Activated naive CD8-positive, alpha-beta T cell treated with anti-CD3 and anti-CD28 coated beads, Interleukin-2, amount 10 ng/mL, durations not matched to agents 7 days and 5 days (primary cell): ENCODE data around the gene VCAN. TPM values are rescaled to one million over a fixed set of nuclear protein-coding genes. Genes with fewer than 3 reads are reported as not detected.

ENCODE experiments used
- ATAC-seq: fragments of 150-1000 bp; cut with Tn5 transposase; one replicate; pipeline ENCODE4 v1.10.0; 2021; ENCODE audit warnings: low read depth, moderate library complexity
- POLR2A ChIA-PET: fragments of 350-600 bp; sonication (Branson Sonifier 250); formaldehyde crosslinking; loops from one replicate; lab custom pipeline; 2021; ENCODE audit warnings: antibody characterized with exemption; lab: Charles Lee
- DNase-seq: peaks from one replicate; pipeline ENCODE4 v3.0.0; 2021
- H3K27ac Mint-ChIP-seq: one replicate; pipeline ENCODE4 v1.8.0; 2022; ENCODE audit warnings: mild to moderate bottlenecking, mixed read lengths
- H3K27me3 Mint-ChIP-seq: one replicate; pipeline ENCODE4 v1.8.0; 2022; ENCODE audit warnings: mild to moderate bottlenecking, moderate library complexity, mixed read lengths
- H3K36me3 Mint-ChIP-seq: one replicate; pipeline ENCODE4 v1.8.0; 2021; ENCODE audit warnings: mild to moderate bottlenecking, mixed read lengths
- H3K4me1 Mint-ChIP-seq: one replicate; pipeline ENCODE4 v1.8.0; 2021; ENCODE audit warnings: mixed read lengths
- H3K4me3 Mint-ChIP-seq: one replicate; pipeline ENCODE4 v1.8.0; 2022; ENCODE audit warnings: mild to moderate bottlenecking, moderate library complexity, mixed read lengths
- H3K9me3 Mint-ChIP-seq: one replicate; pipeline ENCODE4 v1.8.0; 2021; ENCODE audit warnings: mixed read lengths
- total RNA-seq, 2 experiments: library from RNA; stranded (reverse); gene quantifications; one replicate each; pipeline ENCODE4 v1.2.3, GENCODE V29; 2021

VCAN gene
- total RNA-seq, 2 experiments from 2014 or later, result 0.09 to 0.44 TPM

DNA sequence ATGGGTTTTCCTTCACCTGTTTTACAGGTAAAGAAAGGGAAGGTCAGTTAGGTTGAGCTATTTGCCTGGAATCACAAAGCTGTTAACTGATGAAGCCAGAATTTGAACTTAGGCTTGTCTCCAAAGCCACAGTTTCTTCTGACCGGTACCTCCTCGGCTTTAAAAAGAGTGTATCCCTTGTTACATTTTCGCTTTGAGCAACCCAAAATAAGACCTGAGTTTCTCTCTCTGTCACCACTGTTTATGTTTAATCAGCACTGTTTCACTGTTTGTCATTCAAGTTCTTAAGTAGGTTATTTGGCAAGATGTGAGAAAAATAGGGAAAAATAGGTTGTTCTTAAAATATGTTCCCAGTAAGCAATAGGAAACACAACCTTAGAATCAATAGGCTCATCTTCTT, 84.6 kb downstream of the VCAN start:
- Mint-ChIP-seq H3K27ac (no peak overlapping the region), H3K4me3 (no peak overlapping the region), H3K36me3 (no peaks in the 10 kb centered on the region), H3K4me1 (no peaks in the 10 kb centered on the region), H3K27me3 (peaks cover 14% of the 10 kb centered on the region), H3K9me3 (no peaks in the 10 kb centered on the region)
- DNase-seq (no peak), ATAC-seq (no peak)
- POLR2A ChIA-PET, result no interaction called here

DNA sequence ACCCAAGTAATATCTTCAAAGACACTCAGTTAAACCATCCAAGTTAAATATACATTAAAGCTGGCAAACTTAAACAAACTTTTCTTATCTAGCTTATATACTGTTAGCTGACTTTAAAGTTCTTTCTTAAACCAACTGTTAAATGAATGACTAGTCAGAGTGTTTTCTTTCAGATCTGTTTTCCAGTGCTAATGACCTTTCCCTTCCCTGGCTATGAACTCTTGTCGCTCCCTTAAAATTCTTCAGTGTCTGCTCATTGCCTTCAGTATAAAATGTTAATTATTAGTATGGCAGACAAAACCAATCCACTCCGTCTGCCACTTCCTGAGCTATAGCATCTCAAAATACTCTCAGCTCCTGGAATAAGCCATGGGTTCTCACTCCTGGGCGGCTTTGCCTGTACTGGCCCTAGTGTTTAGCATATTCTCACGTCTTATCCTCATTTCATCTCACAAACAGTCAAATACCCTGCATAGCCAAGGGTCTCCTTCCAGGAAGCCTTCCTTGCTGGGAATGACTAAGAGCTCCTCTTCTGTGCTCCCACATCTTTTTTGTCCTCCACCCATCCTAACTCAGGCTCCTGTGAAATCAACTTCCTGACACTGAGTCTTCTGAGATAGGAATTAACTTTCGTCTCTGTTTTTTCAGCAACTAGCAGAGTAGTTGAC, 87.7 kb downstream of the VCAN start:
- peaks cover 20% of the 10 kb centered on the region for H3K27me3 Mint-ChIP-seq
- no peak for ATAC-seq
- H3K9me3 Mint-ChIP-seq, result no peaks in the 10 kb centered on the region
- H3K36me3 Mint-ChIP-seq, result no peaks in the 10 kb centered on the region
- DNase-seq, result no peak
- no peaks in the 10 kb centered on the region for H3K4me1 Mint-ChIP-seq
- POLR2A ChIA-PET, result interaction anchor here (0.5 kb wide), 1 partner anchor 1251 kb away, joined by 8 read pairs; no protein-coding TSS in a partner anchor
- H3K27ac Mint-ChIP-seq, result no peak overlapping the region
- no peak overlapping the region for H3K4me3 Mint-ChIP-seq

DNA sequence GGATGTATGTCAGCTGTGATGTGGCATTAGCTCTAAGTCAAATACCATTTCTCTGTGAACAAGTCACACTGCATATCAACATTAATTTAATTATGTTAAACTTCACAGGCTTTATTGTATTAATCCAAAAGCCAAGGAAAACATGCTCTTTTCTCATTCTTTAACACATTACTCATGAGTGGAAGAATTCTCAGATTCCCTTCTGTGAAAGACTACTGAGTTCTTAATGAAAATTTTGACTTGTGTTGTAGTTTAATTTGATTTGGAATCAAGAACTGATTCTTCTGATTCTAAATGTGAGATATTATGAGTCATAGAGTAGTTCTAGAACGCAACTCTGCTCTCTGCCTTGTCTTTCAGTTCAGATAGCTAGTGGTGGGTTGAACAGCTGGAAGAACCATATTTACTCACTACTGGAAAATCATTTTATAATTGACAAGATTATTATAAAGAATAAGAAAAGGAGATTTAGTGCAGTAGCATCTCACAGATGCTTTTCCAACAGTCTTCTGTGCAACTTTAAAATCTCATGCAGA, 90.6 kb downstream of the VCAN start:
- Mint-ChIP-seq H3K27ac (no peak overlapping the region), H3K27me3 (peaks cover 27% of the 10 kb centered on the region), H3K36me3 (no peaks in the 10 kb centered on the region), H3K4me1 (no peaks in the 10 kb centered on the region), H3K9me3 (no peaks in the 10 kb centered on the region), H3K4me3 (no peak overlapping the region)
- ATAC-seq (no peak), DNase-seq (no peak)
- POLR2A ChIA-PET, result no interaction called here

DNA sequence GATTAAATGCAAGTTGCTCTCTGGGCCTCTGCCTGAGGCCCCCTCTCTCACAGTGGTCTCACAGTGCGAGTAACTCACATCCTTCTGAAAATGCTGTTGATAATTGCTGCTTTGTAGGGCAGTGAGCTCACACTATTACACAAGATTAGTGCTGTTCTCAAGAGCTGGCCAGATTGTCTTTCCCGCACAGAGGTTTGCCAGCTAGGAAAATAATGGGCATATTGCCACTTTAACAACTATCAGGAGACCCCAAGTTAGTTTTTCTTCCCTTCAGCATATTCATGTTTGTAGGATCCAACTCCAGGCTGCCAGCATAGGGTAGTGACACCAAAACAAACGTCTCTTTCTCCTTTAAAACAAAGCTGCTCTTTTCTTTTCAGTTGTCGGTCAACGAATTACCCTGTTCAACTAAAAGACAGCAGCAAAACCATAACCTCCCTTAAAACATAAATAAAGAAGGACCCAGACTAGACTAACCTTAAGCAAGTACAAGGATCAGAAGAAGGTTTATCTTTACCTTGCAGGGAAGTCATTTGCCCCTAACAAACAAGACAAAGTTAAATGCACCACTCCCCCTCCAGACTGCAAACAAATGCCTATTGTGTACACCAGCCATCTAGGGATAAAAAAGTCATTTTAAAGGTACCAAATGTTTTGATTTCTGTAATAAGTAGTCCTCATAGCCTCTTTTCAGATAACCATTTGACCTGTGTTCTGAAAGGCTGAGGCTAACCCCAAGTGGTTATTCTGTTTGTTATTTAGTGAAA, 91.4 kb downstream of the VCAN start:
- peaks cover under 1% of the 10 kb centered on the region for H3K4me1 Mint-ChIP-seq
- no peak for ATAC-seq
- no peak overlapping the region for H3K27ac Mint-ChIP-seq
- no peaks in the 10 kb centered on the region for H3K9me3 Mint-ChIP-seq
- no peaks in the 10 kb centered on the region for H3K36me3 Mint-ChIP-seq
- POLR2A ChIA-PET, result no interaction called here
- no peak for DNase-seq
- H3K4me3 Mint-ChIP-seq, result no peak overlapping the region
- peaks cover 27% of the 10 kb centered on the region for H3K27me3 Mint-ChIP-seq

DNA sequence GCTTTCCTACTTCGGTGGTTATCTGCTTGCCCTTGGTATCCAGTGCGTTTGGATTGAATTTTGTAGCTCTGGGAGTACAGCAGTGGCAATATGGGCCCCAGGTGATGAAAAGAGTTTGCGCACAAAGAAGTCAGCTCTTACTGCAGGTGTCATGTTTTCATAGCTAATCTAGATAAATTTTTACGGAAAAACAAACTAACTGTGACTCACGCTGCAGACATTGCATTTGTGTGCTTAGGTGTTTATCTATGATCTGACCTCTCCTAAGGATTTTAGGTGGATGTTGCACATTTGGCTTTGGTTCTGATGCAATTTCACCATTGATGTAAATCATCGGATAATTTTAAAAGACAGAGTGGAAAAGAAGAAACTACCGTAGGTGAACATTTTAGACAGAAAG, 92.1 kb downstream of the VCAN start:
- no peak overlapping the region for H3K27ac Mint-ChIP-seq
- ATAC-seq (no peak), DNase-seq (no peak)
- H3K27me3 Mint-ChIP-seq, result peaks cover 27% of the 10 kb centered on the region
- no peaks in the 10 kb centered on the region for H3K36me3 Mint-ChIP-seq
- H3K4me1 Mint-ChIP-seq, result peaks cover 5% of the 10 kb centered on the region
- no peaks in the 10 kb centered on the region for H3K9me3 Mint-ChIP-seq
- no peak overlapping the region for H3K4me3 Mint-ChIP-seq
- POLR2A ChIA-PET, result no interaction called here

DNA sequence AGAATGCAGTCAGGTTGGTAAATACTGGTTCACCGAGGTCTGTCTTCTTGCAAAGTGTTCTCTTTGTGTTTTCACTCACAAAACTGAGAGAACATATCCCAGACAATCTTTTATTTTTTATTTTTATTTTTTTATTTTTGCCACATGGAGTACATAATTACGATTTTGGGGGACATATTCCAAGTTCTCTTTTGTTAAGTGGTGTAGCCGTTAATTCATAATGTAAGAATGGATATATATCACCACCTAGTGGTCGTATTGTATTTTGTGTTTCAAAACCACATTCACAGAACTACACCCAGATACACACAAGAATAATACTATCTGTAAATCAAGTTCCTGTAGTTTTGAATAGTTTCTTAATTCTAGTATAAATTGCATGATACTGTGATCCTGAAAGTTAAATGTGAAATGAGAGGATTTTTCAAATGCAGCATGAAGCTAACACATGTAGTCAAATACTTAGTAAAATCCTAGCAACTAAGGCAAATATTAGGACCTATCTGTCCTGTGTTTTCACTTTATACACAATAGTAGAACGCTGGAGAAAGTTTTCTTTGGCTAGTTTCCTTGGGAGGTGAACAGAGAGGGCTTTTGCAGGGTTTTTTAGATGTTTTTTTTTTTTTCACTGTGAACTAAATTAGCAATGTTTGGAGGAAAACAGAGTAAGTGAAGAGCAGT, 92.7 kb downstream of the VCAN start:
- Mint-ChIP-seq H3K9me3 (no peaks in the 10 kb centered on the region), H3K27me3 (peaks cover 27% of the 10 kb centered on the region), H3K4me3 (no peak overlapping the region), H3K27ac (no peak overlapping the region), H3K36me3 (no peaks in the 10 kb centered on the region), H3K4me1 (peaks cover 5% of the 10 kb centered on the region)
- no peak for ATAC-seq
- POLR2A ChIA-PET, result no interaction called here
- no peak for DNase-seq

DNA sequence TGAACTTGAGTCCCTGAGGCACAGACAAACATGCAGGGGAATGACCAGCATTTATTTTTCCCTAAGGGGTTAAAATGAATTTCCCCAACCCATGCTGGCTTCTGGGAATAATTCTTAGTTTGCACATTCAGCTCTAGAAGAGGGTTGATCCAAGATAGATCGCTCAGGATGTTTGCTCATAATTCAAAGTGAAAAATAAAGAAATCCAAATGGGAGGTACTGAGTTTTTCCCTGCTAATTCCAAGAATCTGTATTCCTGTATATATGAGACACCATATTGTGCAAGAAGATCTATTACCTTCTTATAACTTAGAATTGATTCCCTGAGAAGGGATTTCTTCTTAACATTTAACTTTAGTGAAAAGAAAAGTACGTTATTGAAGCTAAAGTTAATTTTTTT, 96.2 kb downstream of the VCAN start:
- Mint-ChIP-seq H3K9me3 (no peaks in the 10 kb centered on the region), H3K4me3 (no peak overlapping the region), H3K27ac (no peak overlapping the region), H3K36me3 (no peaks in the 10 kb centered on the region), H3K4me1 (peaks cover 5% of the 10 kb centered on the region), H3K27me3 (peaks cover 17% of the 10 kb centered on the region)
- POLR2A ChIA-PET, result no interaction called here
- DNase-seq (no peak), ATAC-seq (no peak)

DNA sequence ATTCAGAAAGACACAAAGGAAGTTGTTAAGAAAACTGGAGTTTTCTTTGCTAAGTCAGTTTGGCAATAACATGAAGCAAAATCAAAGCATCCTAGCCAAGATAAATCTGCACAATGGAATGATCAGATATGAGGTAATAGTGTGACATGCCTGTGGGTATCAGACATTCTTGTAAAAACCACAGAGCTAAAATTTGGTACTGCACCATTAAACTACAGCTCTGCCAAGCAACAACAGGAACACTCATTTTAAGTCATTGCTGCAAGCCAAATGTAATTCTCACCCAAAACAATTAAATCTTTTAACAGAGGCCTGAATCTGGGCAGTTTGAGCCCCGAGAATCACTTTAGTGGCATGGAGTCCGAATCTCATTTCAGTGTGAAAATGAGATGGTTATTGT, 96.6 kb downstream of the VCAN start:
- H3K36me3 Mint-ChIP-seq, result no peaks in the 10 kb centered on the region
- no peak for DNase-seq
- H3K4me1 Mint-ChIP-seq, result peaks cover 5% of the 10 kb centered on the region
- H3K4me3 Mint-ChIP-seq, result no peak overlapping the region
- no peak for ATAC-seq
- H3K27me3 Mint-ChIP-seq, result peaks cover 13% of the 10 kb centered on the region
- POLR2A ChIA-PET, result no interaction called here
- H3K27ac Mint-ChIP-seq, result no peak overlapping the region
- no peaks in the 10 kb centered on the region for H3K9me3 Mint-ChIP-seq

DNA sequence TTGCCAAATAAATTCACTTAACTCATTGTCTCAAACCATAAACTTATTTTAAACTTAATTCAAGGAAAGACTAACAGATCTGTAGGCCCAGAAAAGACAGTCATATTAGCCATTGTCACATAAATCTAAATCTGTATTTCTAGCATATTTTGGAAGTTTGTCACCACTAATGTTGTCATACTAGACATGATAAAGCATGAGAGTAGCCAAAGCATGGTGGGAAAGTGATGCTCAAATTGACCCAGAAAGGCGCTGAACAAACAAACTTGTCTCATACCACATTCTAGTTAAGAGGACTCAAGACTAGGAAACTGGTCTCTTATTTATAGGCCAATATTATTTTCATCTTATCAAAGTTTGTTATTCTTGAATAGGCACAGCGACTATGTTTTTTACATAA, 99.4 kb downstream of the VCAN start:
- no peaks in the 10 kb centered on the region for H3K9me3 Mint-ChIP-seq

DNA sequence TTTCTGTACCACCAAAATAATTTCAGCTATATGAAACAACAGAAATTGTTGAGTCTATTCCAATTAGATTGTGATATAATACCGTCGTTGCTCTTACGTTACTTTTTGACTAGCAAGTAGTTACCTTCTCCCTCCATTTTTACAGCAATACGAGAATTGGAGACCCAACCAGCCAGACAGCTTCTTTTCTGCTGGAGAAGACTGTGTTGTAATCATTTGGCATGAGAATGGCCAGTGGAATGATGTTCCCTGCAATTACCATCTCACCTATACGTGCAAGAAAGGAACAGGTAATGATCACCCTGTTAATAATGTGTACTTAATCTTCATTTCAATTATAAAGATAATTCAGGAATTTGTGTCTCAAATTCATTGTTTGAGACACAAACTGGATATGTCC, 100.7 kb downstream of the VCAN start:
- H3K27ac Mint-ChIP-seq, result no peak overlapping the region
- H3K9me3 Mint-ChIP-seq, result no peaks in the 10 kb centered on the region
- H3K4me3 Mint-ChIP-seq, result no peak overlapping the region
- no peaks in the 10 kb centered on the region for H3K36me3 Mint-ChIP-seq
- DNase-seq (no peak), ATAC-seq (no peak)
- POLR2A ChIA-PET, result no interaction called here
- peaks cover 5% of the 10 kb centered on the region for H3K4me1 Mint-ChIP-seq
- peaks cover 5% of the 10 kb centered on the region for H3K27me3 Mint-ChIP-seq

More for the DNA sequence above, 99.4 kb downstream of the VCAN start:
- Mint-ChIP-seq H3K4me1 (peaks cover 5% of the 10 kb centered on the region), H3K27me3 (peaks cover 5% of the 10 kb centered on the region), H3K4me3 (no peak overlapping the region), H3K36me3 (no peaks in the 10 kb centered on the region), H3K27ac (no peak overlapping the region)
- ATAC-seq (no peak), DNase-seq (no peak)
- POLR2A ChIA-PET, result no interaction called here

DNA sequence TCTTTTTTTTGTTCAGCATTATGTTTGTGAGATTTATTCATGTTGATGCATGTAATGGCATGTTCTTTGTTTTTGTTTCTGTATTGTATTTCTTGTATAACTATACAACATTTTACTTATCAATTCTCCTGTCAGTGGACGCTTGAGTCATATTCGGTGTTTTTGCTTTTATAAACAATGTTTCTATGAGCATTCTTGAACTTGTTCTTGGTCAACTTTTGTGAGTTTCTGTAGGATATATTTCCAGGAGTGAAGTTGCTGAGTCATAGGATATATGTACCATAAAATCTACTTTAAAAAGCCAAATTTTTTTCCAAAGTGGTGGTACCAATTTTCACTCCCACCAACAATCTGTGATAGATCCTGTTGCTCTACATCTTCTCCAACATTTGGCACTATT, 104.8 kb downstream of the VCAN start:
- POLR2A ChIA-PET, result no interaction called here
- no peak for ATAC-seq
- H3K4me1 Mint-ChIP-seq, result no peaks in the 10 kb centered on the region
- H3K4me3 Mint-ChIP-seq, result no peak overlapping the region
- no peaks in the 10 kb centered on the region for H3K9me3 Mint-ChIP-seq
- H3K36me3 Mint-ChIP-seq, result no peaks in the 10 kb centered on the region
- no peak for DNase-seq
- H3K27ac Mint-ChIP-seq, result no peak overlapping the region
- no peaks in the 10 kb centered on the region for H3K27me3 Mint-ChIP-seq

DNA sequence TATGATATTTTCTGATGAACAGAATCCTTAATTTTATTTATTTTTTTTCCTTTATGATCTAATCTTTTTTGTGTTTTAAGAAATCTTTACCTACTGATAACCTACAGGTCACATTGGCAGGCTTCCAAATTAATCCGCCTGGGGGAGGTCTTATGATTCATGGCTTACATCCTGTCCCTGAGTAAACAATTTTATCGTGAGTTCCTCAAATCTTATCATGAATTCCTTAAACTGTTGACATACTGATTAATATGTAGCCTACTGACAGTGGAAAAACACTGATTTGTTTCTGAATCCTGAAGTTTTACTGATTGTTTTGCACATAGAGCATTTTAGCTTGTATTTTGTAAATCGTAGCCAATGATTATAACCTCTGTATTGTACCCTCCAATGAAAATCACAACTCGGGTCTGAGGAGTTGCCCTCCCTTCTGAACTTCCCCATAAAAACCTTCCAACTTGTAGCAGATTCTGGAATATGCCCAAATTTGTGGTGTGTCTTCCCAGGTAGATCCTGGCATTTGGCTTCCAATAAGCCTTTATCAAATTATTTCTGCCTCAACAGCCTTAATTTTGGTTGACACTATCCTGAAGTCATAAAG, 105.6 kb downstream of the VCAN start:
- Mint-ChIP-seq H3K4me3 (no peak overlapping the region), H3K36me3 (no peaks in the 10 kb centered on the region), H3K9me3 (no peaks in the 10 kb centered on the region), H3K4me1 (no peaks in the 10 kb centered on the region), H3K27ac (no peak overlapping the region), H3K27me3 (no peaks in the 10 kb centered on the region)
- POLR2A ChIA-PET, result no interaction called here
- no peak for DNase-seq
- ATAC-seq, result no peak

DNA sequence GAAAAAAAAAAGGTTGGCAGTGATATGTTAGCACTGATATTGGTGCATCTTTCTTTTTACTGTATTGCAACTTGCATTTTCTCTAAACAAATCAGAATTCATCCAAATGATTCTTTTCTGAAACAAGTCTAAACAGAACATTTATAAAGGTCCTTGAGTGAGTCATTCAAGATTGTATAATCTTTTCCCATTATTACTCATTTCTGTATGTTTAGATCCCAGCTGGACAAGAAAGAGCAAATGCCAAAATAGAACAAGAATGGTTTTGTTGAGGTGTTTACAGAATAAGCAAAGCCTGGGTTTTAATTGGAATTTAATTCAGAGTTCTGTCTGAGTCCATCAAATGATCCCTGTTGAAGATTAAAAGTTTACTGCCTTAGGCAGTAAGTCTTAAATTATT, 112.3 kb downstream of the VCAN start:
- POLR2A ChIA-PET, result no interaction called here

More for the DNA sequence above, 112.3 kb downstream of the VCAN start:
- DNase-seq (no peak), ATAC-seq (no peak)
- Mint-ChIP-seq H3K4me1 (no peaks in the 10 kb centered on the region), H3K4me3 (no peak overlapping the region), H3K36me3 (no peaks in the 10 kb centered on the region), H3K9me3 (no peaks in the 10 kb centered on the region), H3K27ac (no peak overlapping the region), H3K27me3 (peaks cover 2% of the 10 kb centered on the region)
